ENCODE results near the gene STX5. TPM values are rescaled to one million over a fixed set of nuclear protein-coding genes. Genes with fewer than 3 reads are reported as not detected.
A peak's percentile ranks its signal among the peaks of the same experiment; 100 is the strongest.
"Not testable (repeated sequence)": the region's sequence is repeated elsewhere in the genome, so short reads cannot be mapped to it uniquely, and the experiment has no call there.

The STX5 gene
- total RNA-seq, 2 donors from 2014 or later: 32.0 to 46.8 TPM

DNA sequence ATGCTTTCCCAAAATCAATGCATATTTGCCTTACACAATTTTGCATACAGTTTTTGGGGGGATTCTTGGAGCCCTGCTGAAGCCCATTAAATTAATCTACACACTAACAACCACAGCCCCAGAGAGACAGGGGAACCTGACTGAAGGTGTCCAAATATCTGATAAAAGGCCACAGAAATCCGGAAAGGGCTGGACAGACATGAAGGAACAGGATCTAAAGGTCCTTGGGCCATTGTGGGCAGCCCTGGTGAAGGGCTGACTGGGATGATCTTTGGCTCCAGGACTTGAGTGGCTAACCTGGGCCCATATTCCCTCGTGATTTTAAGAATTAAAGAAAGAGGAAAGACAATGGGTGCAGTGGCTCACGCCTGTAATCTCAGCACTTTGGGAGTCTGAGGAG lies 14.3 kb upstream of the STX5 start:
- TF ChIP-seq, protein P1, sequence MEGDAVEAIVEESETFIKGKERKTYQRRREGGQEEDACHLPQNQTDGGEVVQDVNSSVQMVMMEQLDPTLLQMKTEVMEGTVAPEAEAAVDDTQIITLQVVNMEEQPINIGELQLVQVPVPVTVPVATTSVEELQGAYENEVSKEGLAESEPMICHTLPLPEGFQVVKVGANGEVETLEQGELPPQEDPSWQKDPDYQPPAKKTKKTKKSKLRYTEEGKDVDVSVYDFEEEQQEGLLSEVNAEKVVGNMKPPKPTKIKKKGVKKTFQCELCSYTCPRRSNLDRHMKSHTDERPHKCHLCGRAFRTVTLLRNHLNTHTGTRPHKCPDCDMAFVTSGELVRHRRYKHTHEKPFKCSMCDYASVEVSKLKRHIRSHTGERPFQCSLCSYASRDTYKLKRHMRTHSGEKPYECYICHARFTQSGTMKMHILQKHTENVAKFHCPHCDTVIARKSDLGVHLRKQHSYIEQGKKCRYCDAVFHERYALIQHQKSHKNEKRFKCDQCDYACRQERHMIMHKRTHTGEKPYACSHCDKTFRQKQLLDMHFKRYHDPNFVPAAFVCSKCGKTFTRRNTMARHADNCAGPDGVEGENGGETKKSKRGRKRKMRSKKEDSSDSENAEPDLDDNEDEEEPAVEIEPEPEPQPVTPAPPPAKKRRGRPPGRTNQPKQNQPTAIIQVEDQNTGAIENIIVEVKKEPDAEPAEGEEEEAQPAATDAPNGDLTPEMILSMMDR (IDR thresholded peaks at IDR 0.05): no peak
- H3K27me3 ChIP-seq (replicated peaks; ENCODE audit: insufficient read depth): no peaks in the 10 kb centered on the region
- DNase-seq (ENCODE audit: low spot score) (no peak), ATAC-seq (ENCODE audit: insufficient number of reproducible peaks, low FRiP score, low read depth) (no peak)
- H3K27ac ChIP-seq: no peak overlapping the region
- no peak overlapping the region for H3K4me3 ChIP-seq
- no peaks in the 10 kb centered on the region for H3K36me3 ChIP-seq
- H3K4me1 ChIP-seq (ENCODE audit: control insufficient read depth in 1 of 2, low read depth in 2 of 2): peaks cover 3 to 9% of the 10 kb centered on the region in 2 donors
- no peaks in the 10 kb centered on the region for H3K9me3 ChIP-seq

DNA sequence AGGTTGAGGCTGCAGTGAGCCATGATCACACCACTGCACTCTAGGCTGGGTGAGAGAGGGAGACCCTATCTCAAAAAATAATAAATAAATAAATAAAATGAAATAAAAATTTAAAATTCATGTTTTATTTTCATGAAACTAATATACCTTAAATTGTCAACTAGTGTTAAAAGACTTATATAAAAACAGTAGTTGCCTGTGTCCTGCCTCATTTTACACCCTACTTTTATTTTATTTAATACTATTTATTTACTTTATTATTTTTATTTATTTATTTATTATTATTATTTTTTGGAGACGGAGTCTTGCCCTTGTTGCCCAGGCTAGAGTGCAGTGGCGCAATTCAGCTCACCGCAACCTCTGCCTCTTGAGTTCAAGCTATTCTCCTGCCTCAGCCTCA lies 12.3 kb upstream of the STX5 start:
- ATAC-seq (ENCODE audit: insufficient number of reproducible peaks, low FRiP score, low read depth): no peak
- TF ChIP-seq, protein P1 (IDR thresholded peaks at IDR 0.05): no peak
- DNase-seq (ENCODE audit: low spot score): no peak
- Histone ChIP-seq H3K27ac (no peak overlapping the region), H3K27me3 (replicated peaks; ENCODE audit: insufficient read depth) (no peaks in the 10 kb centered on the region), H3K4me3 (no peak overlapping the region), H3K4me1 (ENCODE audit: control insufficient read depth in 1 of 2, low read depth in 2 of 2) (peaks cover 3 to 9% of the 10 kb centered on the region in 2 donors), H3K36me3 (no peaks in the 10 kb centered on the region), H3K9me3 (no peaks in the 10 kb centered on the region)

DNA sequence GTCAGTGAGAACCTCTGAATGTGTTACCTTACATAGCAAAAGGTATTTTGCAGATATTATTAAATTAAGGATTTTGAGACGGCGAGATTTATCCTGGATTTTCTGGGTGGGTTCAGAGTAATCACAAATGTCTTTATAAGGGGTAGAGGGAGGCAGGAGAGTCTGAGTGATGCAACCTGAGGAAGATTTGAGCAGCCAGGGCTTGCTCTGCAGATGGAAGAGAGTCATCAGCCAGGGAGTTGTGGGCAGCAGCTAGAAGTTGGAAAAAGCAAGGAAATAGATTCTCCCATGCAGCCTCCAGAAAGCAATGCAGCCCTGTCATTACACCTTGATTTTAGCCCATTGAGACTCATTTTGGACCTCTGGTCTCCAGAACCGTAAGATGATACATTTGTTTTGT lies 11.6 kb upstream of the STX5 start:
- H3K9me3 ChIP-seq: no peaks in the 10 kb centered on the region
- no peaks in the 10 kb centered on the region for H3K27me3 ChIP-seq (replicated peaks; ENCODE audit: insufficient read depth)
- no peak for DNase-seq (ENCODE audit: low spot score)
- TF ChIP-seq, protein P1 (IDR thresholded peaks at IDR 0.05): no peak
- no peak overlapping the region for H3K4me3 ChIP-seq
- peaks cover 5 to 14% of the 10 kb centered on the region in 2 donors for H3K4me1 ChIP-seq (ENCODE audit: control insufficient read depth in 1 of 2, low read depth in 2 of 2)
- no peak overlapping the region for H3K27ac ChIP-seq
- H3K36me3 ChIP-seq: no peaks in the 10 kb centered on the region
- ATAC-seq (ENCODE audit: insufficient number of reproducible peaks, low FRiP score, low read depth): no peak

DNA sequence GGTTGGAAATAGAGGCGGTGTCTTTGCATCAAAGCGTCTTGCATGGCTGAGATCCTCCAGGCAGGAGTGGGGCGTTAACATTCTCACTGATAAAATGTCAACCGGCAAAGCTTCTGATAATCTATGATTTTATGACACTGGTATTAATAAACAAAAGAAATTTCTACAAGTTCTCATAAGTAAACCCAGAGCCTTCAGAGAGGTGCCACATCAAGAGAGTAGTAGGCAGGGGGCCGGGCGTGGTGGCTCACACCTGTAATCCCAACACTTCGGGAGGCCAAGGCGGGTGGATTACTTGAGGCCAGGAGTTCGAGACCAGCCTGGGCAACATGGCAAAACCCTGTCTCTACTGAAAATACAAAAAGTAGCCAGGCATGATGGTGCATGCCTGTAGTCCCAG lies 11.0 kb upstream of the STX5 start:
- H3K27ac ChIP-seq: peak overlapping the region; percentile 97 to 100
- ATAC-seq (ENCODE audit: insufficient number of reproducible peaks, low FRiP score, low read depth): not testable (repeated sequence)

DNA sequence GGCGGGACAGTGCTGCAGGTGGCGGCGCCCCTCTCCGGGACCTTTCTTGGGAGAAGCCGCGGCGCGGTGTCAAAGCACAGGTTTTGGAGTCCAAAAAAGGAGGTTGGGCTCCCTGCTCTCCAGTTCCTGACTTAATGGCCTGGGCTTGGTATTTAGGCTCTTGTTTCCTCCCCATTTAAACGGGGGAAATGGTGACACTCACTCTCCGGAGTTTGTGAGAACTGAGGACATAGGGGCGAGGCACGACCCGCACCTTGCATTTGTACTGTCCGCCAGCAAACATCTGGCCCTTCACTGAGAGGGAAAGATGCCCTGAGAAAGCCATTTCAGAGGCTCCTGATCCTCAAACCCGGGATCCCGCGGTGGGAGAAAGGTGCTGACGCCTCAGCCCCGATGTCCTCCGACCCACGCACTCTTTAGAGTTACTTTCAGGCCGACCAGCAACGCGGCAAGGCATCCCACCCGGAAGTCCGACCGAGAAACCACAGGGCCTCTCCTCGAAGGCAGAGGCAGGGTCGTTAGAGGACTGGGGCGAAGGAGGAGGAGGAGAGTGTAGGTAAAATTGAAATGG lies 10.4 kb upstream of the STX5 start:
- TF ChIP-seq, protein P1 (IDR thresholded peaks at IDR 0.05): no peak
- peaks cover 7 to 24% of the 10 kb centered on the region in 2 donors for H3K4me1 ChIP-seq (ENCODE audit: control insufficient read depth in 1 of 2, low read depth in 2 of 2)
- no peaks in the 10 kb centered on the region for H3K9me3 ChIP-seq
- H3K27me3 ChIP-seq (replicated peaks; ENCODE audit: insufficient read depth): no peaks in the 10 kb centered on the region
- ATAC-seq (ENCODE audit: insufficient number of reproducible peaks, low FRiP score, low read depth): no peak
- DNase-seq (ENCODE audit: low spot score): no peak
- H3K36me3 ChIP-seq: no peaks in the 10 kb centered on the region
- peak overlapping the region; percentile 97 to 100 for H3K27ac ChIP-seq
- H3K4me3 ChIP-seq: peak overlapping the region; percentile 85

More for the DNA sequence above, 11.0 kb upstream of the STX5 start:
- Histone ChIP-seq H3K4me1 (ENCODE audit: control insufficient read depth in 1 of 2, low read depth in 2 of 2) (peaks cover 7 to 20% of the 10 kb centered on the region in 2 donors), H3K4me3 (peak overlapping the region; percentile 85)
- DNase-seq (ENCODE audit: low spot score); H3K9me3 ChIP-seq; H3K36me3 ChIP-seq; H3K27me3 ChIP-seq (replicated peaks; ENCODE audit: insufficient read depth): not testable (repeated sequence)

Measured in thoracic aorta (tissue), 2 donors.